ENCODE results near the gene SLC5A2.

Gene SLC5A2

GRCh38 chr16:31487071-31487719, 4.3 kb downstream of the SLC5A2 start:
- Histone ChIP-seq H3K14ac (ENCODE audit: low read length) (peak overlapping the region; percentile 89), H3K27me3 (ENCODE audit: control insufficient read depth in 3 of 3, insufficient read depth in 3 of 3, low read depth in 1 of 3, low read length in 3 of 3) (peaks cover 15 to 54% (median 19%) of the 10 kb centered on the region in 3 experiments), H3K9ac (ENCODE audit: low read depth, low read length, poor library complexity) (peak overlapping the region; percentile 88), H2AK5ac (ENCODE audit: low read depth, low read length) (peak overlapping the region; percentile 81), H3K27ac (replicated peaks; ENCODE audit: low read length) (no peak overlapping the region), H3K36me3 (replicated peaks in 1 of 2; ENCODE audit: control insufficient read depth in 2 of 2, insufficient read depth in 2 of 2, low read length in 2 of 2) (peaks cover 5 to 34% of the 10 kb centered on the region in 2 donors), H2BK15ac (ENCODE audit: low read length) (no peak overlapping the region), H2BK120ac (ENCODE audit: low read depth, low read length) (no peak overlapping the region), H3K4me1 (ENCODE audit: control insufficient read depth in 2 of 2, insufficient read depth in 1 of 2, low read depth in 1 of 2, low read length in 2 of 2) (peaks cover 4 to 11% of the 10 kb centered on the region in 2 donors), H2BK5ac (ENCODE audit: low read length) (peak overlapping the region; percentile 62), H2AFZ (ENCODE audit: low read length) (peak overlapping the region; percentile 79), H3K9me3 (replicated peaks in 1 of 2; ENCODE audit: control insufficient read depth in 2 of 2, insufficient read depth in 1 of 2, low read depth in 1 of 2, low read length in 2 of 2) (no peaks in the 10 kb centered on the region), H3K4ac (ENCODE audit: low read length) (peak overlapping the region; percentile 37), H3K23ac (ENCODE audit: low read depth, low read length, poor library complexity) (peak overlapping the region; percentile 99), H3K4me2 (ENCODE audit: insufficient read depth, low read length, poor library complexity, severe bottlenecking) (peak overlapping the region; percentile 84), H3K79me1 (ENCODE audit: low read depth, low read length) (peaks cover 3% of the 10 kb centered on the region), H4K8ac (ENCODE audit: low read depth, low read length) (no peak overlapping the region), H3K18ac (ENCODE audit: low read length) (peak overlapping the region; percentile 90), H4K91ac (ENCODE audit: low read depth, low read length, poor library complexity) (no peak overlapping the region), H3K4me3 (ENCODE audit: low read length in 2 of 2) (peak overlapping the region; percentile 28 to 55), H2BK12ac (ENCODE audit: low read length) (peak overlapping the region; percentile 58)
- no peak for DNase-seq (ENCODE audit: low spot score)
- WGBS, 2 donors (ENCODE audit: extremely low coverage in 2 of 2, insufficient read length in 2 of 2, insufficient replicate concordance in 1 of 2), result no CpG with 5 or more reads among the region's 48 CpGs

DNA sequence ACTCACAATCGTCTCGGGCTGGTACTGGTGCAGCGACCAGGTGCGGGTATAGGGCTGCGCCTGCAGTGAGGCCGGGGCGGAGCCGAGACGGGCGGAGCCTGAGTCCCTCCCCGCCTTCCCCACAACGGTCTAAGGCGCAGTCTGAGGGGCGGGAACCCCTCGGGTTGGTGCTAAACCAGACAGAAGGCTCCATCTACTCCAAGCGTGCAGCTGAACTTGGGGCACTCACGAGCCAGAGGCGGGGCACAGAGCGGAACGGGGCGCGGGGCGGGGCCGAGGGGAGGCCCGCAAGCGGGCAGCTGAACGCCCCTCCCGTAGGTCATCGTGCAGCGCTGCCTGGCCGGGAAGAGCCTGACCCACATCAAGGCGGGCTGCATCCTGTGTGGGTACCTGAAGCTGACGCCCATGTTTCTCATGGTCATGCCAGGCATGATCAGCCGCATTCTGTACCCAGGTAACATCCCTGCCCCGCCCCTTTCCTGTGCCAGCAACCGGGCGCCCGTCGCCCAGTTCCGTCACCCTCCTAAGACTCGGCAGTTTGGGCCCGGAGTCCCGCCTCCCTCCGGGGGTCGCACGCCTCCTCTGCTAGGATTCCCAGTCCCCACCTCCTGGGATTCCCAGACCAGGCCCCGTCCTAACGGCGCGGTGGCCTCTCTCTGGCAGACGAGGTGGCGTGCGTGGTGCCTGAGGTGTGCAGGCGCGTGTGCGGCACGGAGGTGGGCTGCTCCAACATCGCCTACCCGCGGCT, 5.0 kb downstream of the SLC5A2 start:
- peak overlapping the region; percentile 96 for H2BK120ac ChIP-seq (ENCODE audit: low read depth, low read length)
- no CpG with 5 or more reads among the region's 60 CpGs for WGBS, 2 donors (ENCODE audit: extremely low coverage in 2 of 2, insufficient read length in 2 of 2, insufficient replicate concordance in 1 of 2)
- H2BK5ac ChIP-seq (ENCODE audit: low read length), result peak overlapping the region; percentile 62
- no peak overlapping the region for H2BK12ac ChIP-seq (ENCODE audit: low read length)
- peak overlapping the region; percentile 20 for H3K4ac ChIP-seq (ENCODE audit: low read length)
- H3K9me3 ChIP-seq (replicated peaks in 1 of 2; ENCODE audit: control insufficient read depth in 2 of 2, insufficient read depth in 1 of 2, low read depth in 1 of 2, low read length in 2 of 2), result no peaks in the 10 kb centered on the region
- H3K14ac ChIP-seq (ENCODE audit: low read length), result peak overlapping the region; percentile 100
- peaks cover 15 to 49% (median 19%) of the 10 kb centered on the region in 3 experiments for H3K27me3 ChIP-seq (ENCODE audit: control insufficient read depth in 3 of 3, insufficient read depth in 3 of 3, low read depth in 1 of 3, low read length in 3 of 3)
- peak overlapping the region; percentile 28 to 55 for H3K4me3 ChIP-seq (ENCODE audit: low read length in 2 of 2)
- H3K18ac ChIP-seq (ENCODE audit: low read length), result peak overlapping the region; percentile 90
- H3K23ac ChIP-seq (ENCODE audit: low read depth, low read length, poor library complexity), result peak overlapping the region; percentile 99
- peak overlapping the region; percentile 79 for H2AFZ ChIP-seq (ENCODE audit: low read length)
- H2BK15ac ChIP-seq (ENCODE audit: low read length), result no peak overlapping the region
- H4K91ac ChIP-seq (ENCODE audit: low read depth, low read length, poor library complexity), result no peak overlapping the region
- H3K27ac ChIP-seq (replicated peaks; ENCODE audit: low read length), result no peak overlapping the region
- H3K4me1 ChIP-seq (ENCODE audit: control insufficient read depth in 2 of 2, insufficient read depth in 1 of 2, low read depth in 1 of 2, low read length in 2 of 2), result peaks cover 4 to 11% of the 10 kb centered on the region in 2 donors
- no peak for DNase-seq (ENCODE audit: low spot score)
- peak overlapping the region; percentile 83 for H4K8ac ChIP-seq (ENCODE audit: low read depth, low read length)
- peak overlapping the region; percentile 88 for H3K9ac ChIP-seq (ENCODE audit: low read depth, low read length, poor library complexity)
- H3K4me2 ChIP-seq (ENCODE audit: insufficient read depth, low read length, poor library complexity, severe bottlenecking), result peak overlapping the region; percentile 84
- peaks cover 6 to 41% of the 10 kb centered on the region in 2 donors for H3K36me3 ChIP-seq (replicated peaks in 1 of 2; ENCODE audit: control insufficient read depth in 2 of 2, insufficient read depth in 2 of 2, low read length in 2 of 2)
- H3K79me1 ChIP-seq (ENCODE audit: low read depth, low read length), result peaks cover 3% of the 10 kb centered on the region
- peak overlapping the region; percentile 94 for H2AK5ac ChIP-seq (ENCODE audit: low read depth, low read length)

DNA sequence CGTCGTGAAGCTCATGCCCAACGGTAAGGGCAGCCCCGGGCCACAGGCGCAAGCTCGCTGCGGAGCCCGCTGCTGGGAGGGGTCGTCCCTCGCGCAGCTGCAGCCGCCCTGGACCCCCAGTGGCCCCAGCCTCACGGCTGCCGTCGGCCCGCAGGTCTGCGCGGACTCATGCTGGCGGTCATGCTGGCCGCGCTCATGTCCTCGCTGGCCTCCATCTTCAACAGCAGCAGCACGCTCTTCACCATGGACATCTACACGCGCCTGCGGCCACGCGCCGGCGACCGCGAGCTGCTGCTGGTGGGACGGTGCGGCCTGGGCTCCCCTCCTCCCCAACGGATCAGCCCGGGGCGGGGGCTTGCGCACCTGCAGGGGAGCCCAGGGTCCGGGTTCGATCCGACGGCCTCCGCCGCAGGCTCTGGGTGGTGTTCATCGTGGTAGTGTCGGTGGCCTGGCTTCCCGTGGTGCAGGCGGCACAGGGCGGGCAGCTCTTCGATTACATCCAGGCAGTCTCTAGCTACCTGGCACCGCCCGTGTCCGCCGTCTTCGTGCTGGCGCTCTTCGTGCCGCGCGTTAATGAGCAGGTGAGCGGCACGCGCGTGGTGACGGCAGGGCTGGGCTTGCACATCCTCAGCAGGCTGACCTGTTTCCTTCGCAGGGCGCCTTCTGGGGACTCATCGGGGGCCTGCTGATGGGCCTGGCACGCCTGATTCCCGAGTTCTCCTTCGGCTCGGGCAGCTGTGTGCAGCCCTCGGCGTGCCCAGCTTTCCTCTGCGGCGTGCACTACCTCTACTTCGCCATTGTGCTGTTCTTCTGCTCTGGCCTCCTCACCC, 5.8 kb downstream of the SLC5A2 start:
- Histone ChIP-seq H3K9me3 (replicated peaks in 1 of 2; ENCODE audit: control insufficient read depth in 2 of 2, insufficient read depth in 1 of 2, low read depth in 1 of 2, low read length in 2 of 2) (no peaks in the 10 kb centered on the region), H3K18ac (ENCODE audit: low read length) (peak overlapping the region; percentile 83), H3K36me3 (replicated peaks in 1 of 2; ENCODE audit: control insufficient read depth in 2 of 2, insufficient read depth in 2 of 2, low read length in 2 of 2) (peaks cover 13 to 49% of the 10 kb centered on the region in 2 donors), H3K9ac (ENCODE audit: low read depth, low read length, poor library complexity) (peak overlapping the region; percentile 88), H3K4ac (ENCODE audit: low read length) (peak overlapping the region; percentile 20), H3K4me3 (ENCODE audit: low read length in 2 of 2) (peak overlapping the region in 1 of 2 donors; percentile 55), H3K27me3 (ENCODE audit: control insufficient read depth in 3 of 3, insufficient read depth in 3 of 3, low read depth in 1 of 3, low read length in 3 of 3) (peaks cover 15 to 49% (median 19%) of the 10 kb centered on the region in 3 experiments), H2BK5ac (ENCODE audit: low read length) (peak overlapping the region; percentile 62), H3K79me1 (ENCODE audit: low read depth, low read length) (peaks cover 3% of the 10 kb centered on the region), H2BK120ac (ENCODE audit: low read depth, low read length) (peak overlapping the region; percentile 96), H3K23ac (ENCODE audit: low read depth, low read length, poor library complexity) (peak overlapping the region; percentile 99), H2AK5ac (ENCODE audit: low read depth, low read length) (peak overlapping the region; percentile 94), H3K14ac (ENCODE audit: low read length) (peak overlapping the region; percentile 100), H3K27ac (replicated peaks; ENCODE audit: low read length) (no peak overlapping the region), H2BK12ac (ENCODE audit: low read length) (no peak overlapping the region), H3K4me1 (ENCODE audit: control insufficient read depth in 2 of 2, insufficient read depth in 1 of 2, low read depth in 1 of 2, low read length in 2 of 2) (peaks cover 4 to 11% of the 10 kb centered on the region in 2 donors), H4K91ac (ENCODE audit: low read depth, low read length, poor library complexity) (no peak overlapping the region), H2AFZ (ENCODE audit: low read length) (no peak overlapping the region), H4K8ac (ENCODE audit: low read depth, low read length) (peak overlapping the region; percentile 83), H3K4me2 (ENCODE audit: insufficient read depth, low read length, poor library complexity, severe bottlenecking) (peak overlapping the region; percentile 84), H2BK15ac (ENCODE audit: low read length) (no peak overlapping the region)
- WGBS, 2 donors (ENCODE audit: extremely low coverage in 2 of 2, insufficient read length in 2 of 2, insufficient replicate concordance in 1 of 2), result no CpG with 5 or more reads among the region's 77 CpGs
- DNase-seq (ENCODE audit: low spot score), result no peak
